Measurements from ENCODE around the gene TBX3.

The TBX3 gene

GRCh38 chr12:114682106-114682784 is 1.7 kb downstream of the TBX3 start:
- DNase-seq = no peak

- DNase-seq = no peak
These were observed 2.7 kb downstream of the TBX3 start for GRCh38 chr12:114681116-114681871.

GRCh38 chr12:114680604-114681069 is 3.3 kb downstream of the TBX3 start:
- DNase-seq = no peak

- no peak for DNase-seq
These were observed 4.0 kb downstream of the TBX3 start for GRCh38 chr12:114679942-114680341.

GRCh38 chr12:114679452-114679875 is 4.5 kb downstream of the TBX3 start:
- no peak for DNase-seq

GRCh38 chr12:114678718-114679117 is 5.3 kb downstream of the TBX3 start:
- no peak for DNase-seq

- DNase-seq = no peak
These were observed 5.9 kb downstream of the TBX3 start for GRCh38 chr12:114678028-114678427.

- DNase-seq = no peak
These were observed 7.7 kb downstream of the TBX3 start for GRCh38 chr12:114676142-114676741.

- no peak for DNase-seq
These were observed 9.5 kb downstream of the TBX3 start for GRCh38 chr12:114674251-114675047.

- DNase-seq = no peak
These were observed 10.1 kb downstream of the TBX3 start for GRCh38 chr12:114673901-114674250.

- DNase-seq = no peak
These were observed 10.7 kb downstream of the TBX3 start for GRCh38 chr12:114673169-114673833.

GRCh38 chr12:114672817-114673168 is 11.2 kb downstream of the TBX3 start:
- no peak for DNase-seq

- no peak for DNase-seq
These were observed 12.2 kb downstream of the TBX3 start for GRCh38 chr12:114671443-114672411.

GRCh38 chr12:114671066-114671442 is 12.9 kb downstream of the TBX3 start:
- DNase-seq = no peak

GRCh38 chr12:114670291-114670980 is 13.5 kb downstream of the TBX3 start:
- no peak for DNase-seq

GRCh38 chr12:114669401-114670290 is 14.3 kb downstream of the TBX3 start:
- DNase-seq = no peak

GRCh38 chr12:114668886-114669288 is 15.1 kb downstream of the TBX3 start:
- DNase-seq = no peak

- DNase-seq = peak; percentile 48 to 71
These were observed 15.7 kb downstream of the TBX3 start for GRCh38 chr12:114668151-114668885.

GRCh38 chr12:114667669-114668150 is 16.3 kb downstream of the TBX3 start:
- no peak for DNase-seq
